Renal pelvis (tissue), 12 donors: Measurements from ENCODE around the gene HECW1. TPM values are rescaled to one million over a fixed set of nuclear protein-coding genes. Genes with fewer than 3 reads are reported as not detected.
A peak's percentile ranks its signal among the peaks of the same experiment; 100 is the strongest.
"Not testable (repeated sequence)": the region's sequence is repeated elsewhere in the genome, so short reads cannot be mapped to it uniquely, and the experiment has no call there.

Experiments used
- DNase-seq: peaks from one replicate; pipeline ENCODE4 v3.0.0-alpha.2; 2013
- long read RNA-seq, 16 experiments: transcript quantifications; one replicate each; lab custom pipeline, GENCODE V29; 2026
- polyA plus RNA-seq, 3 donors: library from polyadenylated mRNA; unstranded; fragments of 120-200 nt; gene quantifications; one replicate each; pipeline ENCODE4 v1.2.1, GENCODE V29; 2013; ENCODE audit not compliant: insufficient read length in 3 of 3

HECW1 gene
- polyA plus RNA-seq = 1 to 10 TPM; 6.4 to 8.3 (median 7.7) TPM
- long read RNA-seq, donor 1 = 0 reads
- long read RNA-seq, donor 2 = 0 reads
- long read RNA-seq, donor 3 = 0 reads
- long read RNA-seq, donor 4 = 0 reads
- long read RNA-seq, donor 5 = 0 reads
- long read RNA-seq, donor 6 = 0 reads
- long read RNA-seq, donor 7 = 0 reads
- long read RNA-seq, donor 8 = 0 reads
- long read RNA-seq, donor 9, partial matches to known transcripts = 0 of 1 reads
- long read RNA-seq, donor 9, other reads (novel, unspliced or antisense) = 0 of 1 reads
- long read RNA-seq, donor 10, partial matches to known transcripts = 0 of 1 reads
- long read RNA-seq, donor 10, other reads (novel, unspliced or antisense) = 0 of 1 reads
- long read RNA-seq, donor 11 = 0 reads
- long read RNA-seq, donor 12 = 0 reads
- long read RNA-seq, donor 13 = 0 reads
- long read RNA-seq, donor 14, partial matches to known transcripts = 0 of 1 reads
- long read RNA-seq, donor 14, other reads (novel, unspliced or antisense) = 0 of 1 reads
- long read RNA-seq, donor 15 = 0 reads
- long read RNA-seq, donor 16 = 0 reads

GRCh38 chr7:43112459-43112940 is at the start of gene HECW1:
HECW1 (plus strand) TSS chr7:43112647; CDS start chr7:43243906, 131,259 bp downstream.
- DNase-seq = peak; percentile 7

- peak; percentile 15 for DNase-seq
These were observed 40.8 kb upstream of the HECW1 start for GRCh38 chr7:43071604-43072003.

- DNase-seq = peak; percentile 14
These were observed 39.9 kb upstream of the HECW1 start for GRCh38 chr7:43072530-43072929.

GRCh38 chr7:43073811-43074210 is 38.6 kb upstream of the HECW1 start:
- not testable (repeated sequence) for DNase-seq

GRCh38 chr7:43076189-43076605 is 36.2 kb upstream of the HECW1 start:
- no peak for DNase-seq

- DNase-seq = no peak
These were observed 35.8 kb upstream of the HECW1 start for GRCh38 chr7:43076606-43077005.

GRCh38 chr7:43077285-43077684 is 35.2 kb upstream of the HECW1 start:
- DNase-seq = no peak

- no peak for DNase-seq
These were observed 34.6 kb upstream of the HECW1 start for GRCh38 chr7:43077732-43078391.

- no peak for DNase-seq
These were observed 33.7 kb upstream of the HECW1 start for GRCh38 chr7:43078794-43079193.

- no peak for DNase-seq
These were observed 30.8 kb upstream of the HECW1 start for GRCh38 chr7:43081603-43082002.

- DNase-seq = no peak
These were observed 29.3 kb upstream of the HECW1 start for GRCh38 chr7:43083106-43083505.

GRCh38 chr7:43085017-43085416 is 27.4 kb upstream of the HECW1 start:
- DNase-seq = no peak

- no peak for DNase-seq
These were observed 26.5 kb upstream of the HECW1 start for GRCh38 chr7:43085992-43086391.

GRCh38 chr7:43092819-43093218 is 19.6 kb upstream of the HECW1 start:
- DNase-seq = no peak

GRCh38 chr7:43096875-43097274 is 15.6 kb upstream of the HECW1 start:
- no peak for DNase-seq

GRCh38 chr7:43099750-43100149 is 12.7 kb upstream of the HECW1 start:
- no peak for DNase-seq

- DNase-seq = no peak
These were observed 7.5 kb upstream of the HECW1 start for GRCh38 chr7:43104874-43105520.

GRCh38 chr7:43105521-43106120 is 6.8 kb upstream of the HECW1 start:
- no peak for DNase-seq

- DNase-seq = peak; percentile 60
These were observed 4.0 kb upstream of the HECW1 start for GRCh38 chr7:43108255-43109011.

GRCh38 chr7:43110791-43111535 is 1.5 kb upstream of the HECW1 start:
- DNase-seq = peak; percentile 11
